HCT116 (cell line): ENCODE measurements around the gene TIMM17B. TPM values are rescaled to one million over a fixed set of nuclear protein-coding genes. Genes with fewer than 3 reads are reported as not detected.

Experiments used
- ATAC-seq: fragments of 200-7000 bp; cut with Tn5 transposase; 2 replicates; pipeline ENCODE4 v1.9.1; 2020; ENCODE audit warnings: mild to moderate bottlenecking, moderate library complexity
- BruUV-seq: library from RNA; stranded (reverse); fragments of 400-500 nt; replicated peaks from 2 replicates; lab custom pipeline; 2021; lab: Mats Ljungman, UMichigan
- CTCF ChIA-PET: fragments of 300-600 bp; sonication (Branson Sonifier 250); formaldehyde crosslinking; loops from one replicate; lab custom pipeline; 2021; ENCODE audit warnings: antibody characterized with exemption; lab: Charles Lee
- POLR2A ChIA-PET: fragments of 300-600, 350-600 bp; sonication (Branson Sonifier 250); formaldehyde crosslinking; loops from one replicate; lab custom pipeline; 2021; ENCODE audit warnings: antibody characterized with exemption; lab: Charles Lee
- RAD21 ChIA-PET, 2 experiments: fragments of 300-600 bp; sonication (Branson Sonifier 250); formaldehyde crosslinking; loops; one replicate each; lab custom pipeline; 2023; ENCODE audit warnings: low total read pairs in 2 of 2; ENCODE audit not compliant: uncharacterized antibody in 2 of 2, unreplicated experiment in 2 of 2, low non-redundant PET in 1 of 2; lab: Charles Lee
- DNase-seq: peaks from one replicate; pipeline ENCODE4 v3.0.0-alpha.2; 2010; ENCODE audit warnings: low read depth, low spot score
- H2AFZ ChIP-seq: fragments of 200-600 bp; shearing (Covaris generic), sonication (generic); 2 replicates; pipeline ENCODE4 v1.6.1; 2017; ENCODE audit warnings: low read depth, mixed run types, mixed read lengths, antibody characterized with exemption, low read length; ENCODE audit not compliant: poor library complexity, severe bottlenecking
- H3K27ac ChIP-seq: 2 replicates; pipeline ENCODE4 v1.5.1; 2012; ENCODE audit warnings: low read depth, low read length
- H3K27me3 ChIP-seq: fragments of 200-600 bp; sonication (generic); 2 replicates; pipeline ENCODE4 v1.6.1; 2016; ENCODE audit warnings: mixed run types, low read length, mixed read lengths; ENCODE audit not compliant: insufficient read depth
- H3K36me3 ChIP-seq, 2 experiments: fragments of 200-500 bp in 1 of 2; fragments of 200-600 bp in 1 of 2; sonication (Bioruptor generic) in 1 of 2; sonication (generic) in 1 of 2; 2 replicates each; pipeline versions ENCODE4 v1.5.1 to v1.6.1; 2014 to 2016; ENCODE audit warnings: low read length in 2 of 2, inconsistent platforms in 1 of 2, mixed read lengths in 1 of 2, mixed run types in 1 of 2; ENCODE audit not compliant: insufficient read depth in 2 of 2, control insufficient read depth in 1 of 2
- H3K4me1 ChIP-seq, 2 experiments: fragments of 200-600 bp in 1 of 2; sonication (generic) in 1 of 2; 2 replicates each; pipeline versions ENCODE4 v1.5.1 to v1.6.1; 2012 to 2017; ENCODE audit warnings: low read length in 2 of 2, inconsistent platforms in 1 of 2, mild to moderate bottlenecking in 1 of 2, mixed read lengths in 1 of 2, mixed run types in 1 of 2, moderate library complexity in 1 of 2; ENCODE audit not compliant: insufficient read depth in 2 of 2, control insufficient read depth in 1 of 2
- H3K4me2 ChIP-seq: fragments of 200-600 bp; sonication (generic); 2 replicates; pipeline ENCODE4 v1.6.1; 2017; ENCODE audit warnings: mixed run types, low read length, mixed read lengths
- H3K4me3 ChIP-seq, 2 experiments: fragments of 200-600 bp in 1 of 2; sonication (generic) in 1 of 2; replicated peaks in 1 of 2; 2 replicates each; pipeline ENCODE4 v1.5.1; 2011 to 2016; ENCODE audit warnings: low read length in 2 of 2, control low read depth in 1 of 2, low read depth in 1 of 2, mild to moderate bottlenecking in 1 of 2, mixed read lengths in 1 of 2, mixed run types in 1 of 2
- H3K79me2 ChIP-seq: fragments of 200-600 bp; sonication (generic); 2 replicates; pipeline ENCODE4 v1.6.1; 2017; ENCODE audit warnings: mild to moderate bottlenecking, mixed run types, low read length, moderate library complexity, mixed read lengths; ENCODE audit not compliant: insufficient read depth
- H3K9ac ChIP-seq: fragments of 200-600 bp; sonication (generic); 2 replicates; pipeline ENCODE4 v1.6.1; 2016; ENCODE audit warnings: low read length, mixed read lengths
- H3K9me2 ChIP-seq: fragments of 200-600 bp; sonication (generic), shearing (Covaris generic); 2 replicates; pipeline ENCODE4 v1.6.1; 2017; ENCODE audit warnings: mixed run types, mild to moderate bottlenecking, moderate library complexity; ENCODE audit not compliant: insufficient read depth
- H3K9me3 ChIP-seq, 2 experiments: fragments of 200-500 bp in 1 of 2; fragments of 200-600 bp in 1 of 2; sonication (Bioruptor generic) in 1 of 2; sonication (generic) in 1 of 2; 2 replicates each; pipeline ENCODE4 v1.6.1; 2014 to 2017; ENCODE audit warnings: low read length in 2 of 2, mixed read lengths in 2 of 2, inconsistent platforms in 1 of 2, low read depth in 1 of 2, mild to moderate bottlenecking in 1 of 2, mixed run types in 1 of 2, moderate library complexity in 1 of 2; ENCODE audit not compliant: control insufficient read depth in 1 of 2, insufficient read depth in 1 of 2
- H4K20me1 ChIP-seq: fragments of 200-600 bp; sonication (generic), shearing (Covaris generic); 2 replicates; pipeline ENCODE4 v1.6.1; 2017; ENCODE audit warnings: mixed run types, mild to moderate bottlenecking, moderate library complexity; ENCODE audit not compliant: insufficient read depth
- MAX ChIP-seq: IDR thresholded peaks from 2 replicates; pipeline ENCODE4 v1.6.1; 2012
- REST ChIP-seq: IDR thresholded peaks from 2 replicates; pipeline ENCODE4 v1.6.1; 2012; ENCODE audit warnings: low read depth
- SRF ChIP-seq: IDR thresholded peaks from 2 replicates; pipeline ENCODE4 v1.6.1; 2012; ENCODE audit warnings: low read depth
- intact Hi-C: fragments of 100-400 bp; cut with micrococcal nuclease; formaldehyde crosslinking; loops from 2 replicates; pipeline ENCODE4 v1.10.0; 2022
- total RNA-seq: library from RNA; stranded (reverse); gene quantifications from one replicate; pipeline ENCODE4 v1.2.1, GENCODE V29; 2021; ENCODE audit not compliant: unreplicated experiment

The TIMM17B gene
- total RNA-seq, 1 experiment from 2014 or later, result 41.7 TPM

DNA sequence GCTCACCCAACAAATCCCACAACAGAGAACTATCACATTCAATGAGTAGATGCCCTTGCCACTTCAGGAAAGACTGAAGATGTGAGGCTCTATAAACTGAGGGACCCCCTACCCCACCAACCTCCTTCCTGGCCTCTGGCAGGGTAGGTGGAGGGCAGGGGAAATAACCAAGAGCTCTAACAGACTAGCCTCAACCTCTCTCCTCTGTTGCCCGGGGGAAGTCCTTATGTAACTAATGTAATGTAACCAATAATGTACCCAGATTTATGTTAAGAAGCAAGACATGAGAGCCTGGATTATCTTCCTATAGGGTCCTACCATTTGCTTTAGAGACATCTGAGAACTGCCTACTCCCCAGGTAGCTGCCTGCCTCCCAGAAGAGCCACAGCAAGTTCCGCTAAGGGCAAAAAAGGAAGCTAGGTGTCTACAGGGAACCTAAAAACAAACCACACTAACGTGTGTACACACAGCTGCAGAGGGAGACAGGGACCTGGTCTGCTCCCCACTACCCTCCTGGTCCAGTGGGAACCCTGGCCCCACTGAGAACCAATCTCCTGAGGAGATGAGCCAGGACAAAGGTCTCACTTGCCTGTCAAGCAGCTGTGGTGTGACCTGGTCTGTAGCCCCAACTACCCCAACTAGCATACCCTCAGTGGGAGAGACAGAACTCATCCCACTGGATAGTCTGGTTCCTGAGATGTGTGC lies 42.1 kb upstream of the TIMM17B start:
- H3K4me2 ChIP-seq, result no peak overlapping the region
- no peaks in the 10 kb centered on the region for H3K4me1 ChIP-seq
- ATAC-seq (no peak), DNase-seq (no peak)
- H4K20me1 ChIP-seq, result no peaks in the 10 kb centered on the region
- no peak overlapping the region for H2AFZ ChIP-seq
- no TSS peak for BruUV-seq
- peaks cover 0 to 8% of the 10 kb centered on the region in 2 experiments; a peak in 2 of 4 replicates for H3K36me3 ChIP-seq
- CTCF ChIA-PET, result no interaction called here
- H3K9ac ChIP-seq, result no peak overlapping the region
- intact Hi-C loops, result no loop called here
- no peaks in the 10 kb centered on the region for H3K9me2 ChIP-seq
- no peaks in the 10 kb centered on the region for H3K9me3 ChIP-seq
- no peak overlapping the region for H3K27ac ChIP-seq
- TF ChIP-seq MAX (no peak), REST (no peak), SRF (no peak)
- H3K4me3 ChIP-seq, result no peak overlapping the region
- peaks cover 47% of the 10 kb centered on the region for H3K79me2 ChIP-seq
- POLR2A ChIA-PET, result no interaction called here
- no peaks in the 10 kb centered on the region for H3K27me3 ChIP-seq
- RAD21 ChIA-PET, result no interaction called here
